HEK293T (cell line): Measurements from ENCODE around the gene FGGY.

Source experiments
- ELF4 ChIP-seq: fragments of 450-650 bp; IDR thresholded peaks from 2 replicates; pipeline ENCODE4 v1.6.1; 2017; ENCODE audit warnings: antibody characterized with exemption
- SUZ12 ChIP-seq: fragments of 450-650 bp; IDR thresholded peaks from 2 replicates; pipeline ENCODE4 v1.6.1; 2016; ENCODE audit warnings: mild to moderate bottlenecking

GRCh38 chr1:59667020-59667419 is 370.1 kb downstream of the FGGY start:
- TF ChIP-seq SUZ12 (no peak), ELF4 (no peak)
